ENCODE data around the gene PLP2.
"Not testable (repeated sequence)": the region's sequence is repeated elsewhere in the genome, so short reads cannot be mapped to it uniquely, and the experiment has no call there.

PLP2 gene

DNA sequence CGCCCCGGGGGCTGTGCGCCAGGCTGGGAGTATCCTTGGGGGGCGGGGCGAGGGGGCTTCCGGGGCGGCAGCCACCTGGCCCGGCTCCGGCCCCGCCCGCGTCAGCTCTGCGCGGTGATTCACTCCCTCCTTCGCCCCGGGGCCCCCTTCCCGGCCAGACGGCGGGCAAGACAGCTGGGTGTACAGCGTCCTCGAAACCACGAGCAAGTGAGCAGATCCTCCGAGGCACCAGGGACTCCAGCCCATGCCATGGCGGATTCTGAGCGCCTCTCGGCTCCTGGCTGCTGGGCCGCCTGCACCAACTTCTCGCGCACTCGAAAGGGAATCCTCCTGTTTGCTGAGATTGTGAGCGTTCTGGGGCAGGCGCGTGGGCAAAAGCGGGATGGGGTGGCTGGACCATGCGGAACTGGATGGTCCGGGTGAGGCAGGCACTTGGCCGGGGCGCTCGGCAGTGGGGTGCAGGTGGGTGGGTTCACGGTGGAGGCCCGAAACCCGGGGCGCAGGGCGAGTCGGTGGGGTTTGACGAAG lies at the start of gene PLP2:
Gene PLP2 (plus strand): TSS at position 147 of the 528 bp plus-strand sequence. CDS start 103 bp downstream, at position 250.
- DNase-seq = peak; percentile 30

- DNase-seq = no peak
Observed at GRCh38 chrX:49122499-49122898, 49.2 kb upstream of the PLP2 start.

GRCh38 chrX:49127742-49128258 lies 43.9 kb upstream of the PLP2 start:
- DNase-seq = not testable (repeated sequence)

- no peak for DNase-seq
Observed at GRCh38 chrX:49129427-49129826, 42.3 kb upstream of the PLP2 start.

DNA sequence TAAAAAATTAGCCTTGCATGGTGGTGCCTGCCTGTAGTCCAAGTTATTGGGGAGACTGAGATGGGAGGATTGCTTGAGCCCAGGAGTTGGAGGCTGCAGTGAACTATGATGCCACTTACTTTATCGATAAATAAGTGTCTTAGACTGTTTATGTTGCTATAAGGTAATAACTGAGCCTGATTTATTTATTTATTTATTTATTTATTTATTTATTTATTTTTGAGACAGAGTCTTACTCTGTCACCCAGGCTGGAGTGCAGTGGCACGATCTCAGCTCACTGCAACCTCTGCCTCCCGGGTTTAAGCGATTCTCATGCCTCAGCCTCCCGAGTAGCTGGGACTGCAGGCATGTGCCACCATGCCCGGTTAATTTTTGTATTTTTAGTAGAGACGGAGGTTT lies 39.4 kb upstream of the PLP2 start:
- not testable (repeated sequence) for DNase-seq

- no peak for DNase-seq
Observed at GRCh38 chrX:49133759-49134158, 37.9 kb upstream of the PLP2 start.

DNA sequence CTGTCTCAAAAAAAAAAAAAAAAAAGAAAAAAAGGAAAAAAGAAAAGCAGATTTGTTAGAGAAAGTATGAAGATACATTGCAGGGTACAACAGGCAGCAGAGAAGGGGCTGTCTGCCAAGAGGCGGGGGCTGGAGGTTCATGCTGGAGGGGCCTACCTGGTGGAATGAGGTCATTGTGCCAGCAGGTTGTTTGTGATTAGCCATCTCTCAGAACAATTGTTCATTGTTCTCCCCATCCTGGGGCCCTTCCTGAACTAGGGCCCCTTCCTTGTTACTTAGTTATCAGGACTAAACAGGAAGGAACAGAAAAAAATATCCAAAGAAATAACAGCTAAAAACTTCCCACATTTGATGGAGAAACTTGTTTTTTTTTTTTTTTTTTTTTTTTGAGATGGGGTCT lies 34.2 kb upstream of the PLP2 start:
- no peak for DNase-seq

GRCh38 chrX:49139713-49140112 lies 32.0 kb upstream of the PLP2 start:
- no peak for DNase-seq

DNA sequence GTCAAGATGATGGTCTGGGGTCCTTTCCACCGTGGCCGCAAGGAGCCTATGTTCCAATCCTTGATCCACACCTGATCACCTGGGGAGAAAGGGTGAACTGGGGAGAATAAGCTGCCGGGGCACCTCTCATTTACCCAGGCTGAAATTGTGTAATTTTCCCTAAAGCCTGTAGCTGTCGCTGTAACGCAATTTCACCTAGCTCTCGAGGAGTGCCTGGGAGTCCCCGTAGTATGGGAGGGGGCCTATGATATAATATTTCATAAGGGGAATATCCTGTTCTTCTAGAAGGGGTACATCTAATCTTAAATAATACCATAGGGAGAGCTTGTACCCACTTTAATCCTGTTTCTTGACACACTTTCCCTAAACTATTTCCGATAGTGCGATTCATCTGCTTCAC lies 29.4 kb upstream of the PLP2 start:
- DNase-seq = not testable (repeated sequence)

DNA sequence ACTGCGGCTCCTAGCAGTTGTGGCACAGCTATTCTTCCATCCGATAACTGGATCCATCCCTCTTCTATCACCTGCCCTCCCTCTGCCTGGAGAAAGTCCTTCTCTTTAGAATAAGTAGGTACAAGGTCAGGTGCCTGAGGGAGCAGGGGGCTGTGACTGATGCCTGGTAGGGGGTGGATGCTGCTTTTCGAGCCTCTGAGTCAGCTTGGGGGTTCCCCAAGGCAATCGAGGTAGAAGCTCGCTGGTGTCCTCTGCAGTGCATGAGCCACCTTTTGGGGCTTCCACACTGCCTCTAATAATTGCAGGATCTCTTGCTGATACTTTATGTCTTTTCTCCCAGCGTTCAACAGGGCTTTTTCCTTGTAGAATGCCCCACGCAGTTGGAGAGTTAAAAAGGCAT lies 28.5 kb upstream of the PLP2 start:
- not testable (repeated sequence) for DNase-seq

DNA sequence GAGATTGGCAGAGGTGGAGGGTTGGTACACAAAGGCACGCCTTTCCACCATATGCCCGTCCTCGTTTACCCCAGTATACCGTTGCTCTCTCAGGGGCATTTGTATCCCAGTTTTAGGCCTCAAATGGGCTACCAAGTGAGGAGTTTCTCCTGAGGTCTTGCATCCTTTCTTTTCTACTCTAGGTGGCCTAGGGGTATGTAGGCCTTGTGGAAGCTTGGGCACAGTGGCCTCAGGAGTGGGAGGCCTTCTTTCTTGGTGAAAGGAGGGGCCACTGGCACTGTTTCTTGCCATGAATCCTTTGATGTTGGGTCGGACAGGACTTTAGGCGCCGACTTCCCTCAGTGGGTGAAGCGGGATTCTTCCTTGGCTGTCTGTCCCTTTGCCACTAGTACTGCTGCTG lies 24.4 kb upstream of the PLP2 start:
- DNase-seq = no peak

DNA sequence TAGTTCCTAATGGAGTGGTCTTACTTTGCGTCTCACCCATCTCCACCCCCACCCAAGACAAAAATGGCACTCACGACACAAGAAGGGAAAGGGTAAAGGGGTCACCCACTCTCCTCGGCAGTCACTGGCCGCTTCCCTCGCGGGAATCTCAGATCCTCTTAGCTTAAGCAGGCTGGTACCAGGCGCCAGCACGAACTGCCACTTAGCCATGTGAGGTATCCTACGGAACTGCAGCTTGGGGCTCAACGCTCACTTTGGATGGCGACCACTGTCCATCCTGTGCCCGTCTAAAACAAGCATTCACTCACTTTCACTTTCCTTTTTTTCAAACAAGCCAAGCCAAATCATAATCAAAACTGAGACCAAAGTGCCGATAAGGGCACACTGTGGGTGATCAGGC lies 23.8 kb upstream of the PLP2 start:
- no peak for DNase-seq

DNA sequence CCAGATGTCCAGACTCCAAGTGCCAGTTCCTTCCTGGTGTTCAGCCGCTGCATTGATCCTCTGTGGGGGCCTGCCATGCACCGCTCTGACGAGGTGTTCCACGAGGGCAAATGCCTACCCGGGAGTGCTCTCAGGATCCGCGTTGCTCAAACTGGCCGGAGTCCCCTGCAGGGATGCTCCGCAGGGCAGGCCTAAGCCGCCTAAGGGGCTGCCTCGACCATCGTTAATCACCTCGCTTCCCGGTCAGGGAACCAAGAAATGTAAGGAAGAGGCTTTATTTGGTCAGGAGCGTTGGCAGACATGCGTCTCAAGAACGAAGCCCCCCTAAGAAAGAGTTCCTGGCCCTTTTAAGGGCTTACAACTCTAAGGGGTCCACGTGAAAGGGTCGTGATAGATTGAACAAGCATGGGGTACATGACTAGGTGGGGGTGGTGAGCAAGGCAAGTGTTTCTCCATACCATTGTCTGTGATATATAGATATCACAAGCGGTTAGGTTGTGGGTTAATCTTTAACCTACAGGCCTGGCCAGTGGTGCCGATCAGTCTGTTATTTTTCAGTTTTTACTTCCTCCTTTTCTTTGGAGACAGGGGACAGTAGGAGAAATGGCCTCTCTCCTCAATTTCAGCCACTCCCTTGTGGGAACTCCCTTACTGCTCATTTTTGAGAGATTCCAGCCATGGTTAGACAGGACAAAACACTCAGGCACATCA lies 23.2 kb upstream of the PLP2 start:
- DNase-seq = not testable (repeated sequence)

GRCh38 chrX:49149291-49149690 lies 22.4 kb upstream of the PLP2 start:
- not testable (repeated sequence) for DNase-seq

DNA sequence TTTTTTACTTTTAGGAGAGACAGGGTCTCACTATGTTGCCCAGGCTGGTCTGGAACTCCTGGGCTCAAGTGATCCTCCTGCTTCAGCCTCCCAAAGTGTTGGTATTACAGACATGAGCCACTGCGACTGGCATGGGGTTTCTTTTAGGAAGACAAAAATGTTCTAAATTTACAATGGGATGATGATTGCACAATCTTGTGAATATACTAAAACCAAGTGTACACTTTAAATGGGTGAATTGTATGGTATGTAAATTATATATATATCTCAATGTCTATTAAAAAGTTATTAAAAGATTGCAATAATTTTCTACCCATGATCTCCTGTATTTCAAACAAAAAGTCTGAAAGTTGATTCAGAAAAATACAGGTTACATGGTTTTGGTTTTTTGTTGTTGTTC lies 18.2 kb upstream of the PLP2 start:
- DNase-seq = no peak

- peak; percentile 87 for DNase-seq
Observed at GRCh38 chrX:49155243-49155899, 16.3 kb upstream of the PLP2 start.

DNA sequence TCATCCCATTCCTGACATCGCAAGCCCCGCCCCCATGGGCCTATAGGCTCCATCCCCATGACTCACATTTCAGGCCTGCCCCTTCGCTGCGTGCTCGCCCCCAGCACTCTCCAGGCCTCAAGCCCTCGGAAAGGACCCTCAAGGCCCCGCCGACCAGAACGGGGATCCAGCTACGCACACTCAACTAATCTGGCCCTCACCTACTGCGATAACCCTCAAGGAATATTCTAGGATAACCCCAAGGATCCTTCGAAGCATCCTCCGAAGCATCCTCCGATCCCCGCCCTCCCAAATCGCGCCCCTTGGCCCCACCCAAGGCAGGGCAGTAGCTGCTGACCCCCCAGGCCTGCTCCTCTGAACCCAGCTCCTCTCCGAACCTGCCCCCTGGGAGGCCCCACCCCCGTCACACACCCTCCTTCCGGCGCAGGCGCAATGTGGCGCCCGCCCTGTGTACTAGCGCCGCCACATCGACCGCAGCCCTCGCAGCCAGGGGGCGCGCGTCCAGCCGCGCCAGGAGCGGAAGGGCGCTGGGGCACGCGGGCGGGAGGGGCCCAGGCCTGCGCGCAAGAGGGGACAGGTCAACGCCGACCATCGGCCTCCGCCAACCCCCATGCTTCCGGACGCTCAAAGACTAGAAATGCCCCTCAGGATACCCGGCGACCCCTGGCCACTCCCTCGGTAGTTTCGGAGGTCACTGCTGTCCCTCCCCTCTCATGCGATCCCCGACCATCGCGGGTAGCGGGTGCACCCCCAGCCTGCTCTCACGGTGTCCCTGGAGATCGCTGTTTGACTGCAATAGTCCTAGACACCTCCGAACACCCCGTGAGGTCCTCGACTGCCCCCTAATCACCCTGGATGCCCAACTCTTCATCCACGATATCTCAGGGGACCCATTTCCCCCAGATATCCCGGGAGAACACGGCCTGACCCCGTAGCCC lies 15.5 kb upstream of the PLP2 start:
- peak; percentile 88 for DNase-seq

- no peak for DNase-seq
Observed at GRCh38 chrX:49157194-49157593, 14.5 kb upstream of the PLP2 start.

DNA sequence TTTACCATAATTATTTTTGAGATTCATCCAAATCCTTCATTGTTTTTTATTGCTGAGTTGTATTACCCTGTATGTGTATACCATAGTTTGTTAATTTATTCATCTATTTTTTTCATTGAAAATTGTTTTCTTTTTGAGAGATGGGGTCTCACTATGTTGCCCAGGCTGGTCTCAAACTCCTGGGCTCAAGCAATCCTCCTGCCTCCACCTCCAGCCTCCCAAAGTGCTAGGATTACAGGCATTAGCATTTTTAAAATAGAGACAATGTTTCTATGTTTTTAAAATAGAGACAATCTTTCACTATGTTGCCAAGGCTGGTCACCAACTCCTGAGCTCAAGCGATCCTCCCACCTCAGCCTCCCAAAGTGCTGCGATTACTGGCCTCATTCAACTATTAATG lies 10.8 kb upstream of the PLP2 start:
- DNase-seq = no peak

- no peak for DNase-seq
Observed at GRCh38 chrX:49161632-49162031, 10.1 kb upstream of the PLP2 start.

DNA sequence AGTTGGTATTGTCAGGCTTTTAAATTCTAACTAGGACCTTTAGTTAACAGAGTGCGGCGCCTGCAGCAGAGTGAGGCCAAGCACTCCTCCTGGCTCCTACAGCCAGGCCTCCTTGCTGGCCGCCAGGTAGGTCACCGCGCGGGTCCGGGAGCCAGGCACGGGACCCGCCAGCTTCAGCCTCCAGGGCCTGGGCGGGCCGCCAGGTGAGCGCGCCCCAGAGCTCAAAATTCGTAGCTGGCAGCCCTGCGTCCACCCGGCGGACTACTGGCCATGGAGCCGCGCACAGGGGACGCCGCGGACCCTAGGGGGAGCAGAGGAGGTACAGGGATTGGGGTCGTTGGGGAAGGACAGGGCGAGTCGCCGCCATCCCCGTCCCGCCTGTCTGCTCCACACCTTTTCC lies 9.1 kb upstream of the PLP2 start, which contains the start of gene MAGIX:
Gene MAGIX (plus strand): TSS at position 139 of the 400 bp plus-strand sequence. CDS start 132 bp downstream, at position 271.
- DNase-seq = no peak

DNA sequence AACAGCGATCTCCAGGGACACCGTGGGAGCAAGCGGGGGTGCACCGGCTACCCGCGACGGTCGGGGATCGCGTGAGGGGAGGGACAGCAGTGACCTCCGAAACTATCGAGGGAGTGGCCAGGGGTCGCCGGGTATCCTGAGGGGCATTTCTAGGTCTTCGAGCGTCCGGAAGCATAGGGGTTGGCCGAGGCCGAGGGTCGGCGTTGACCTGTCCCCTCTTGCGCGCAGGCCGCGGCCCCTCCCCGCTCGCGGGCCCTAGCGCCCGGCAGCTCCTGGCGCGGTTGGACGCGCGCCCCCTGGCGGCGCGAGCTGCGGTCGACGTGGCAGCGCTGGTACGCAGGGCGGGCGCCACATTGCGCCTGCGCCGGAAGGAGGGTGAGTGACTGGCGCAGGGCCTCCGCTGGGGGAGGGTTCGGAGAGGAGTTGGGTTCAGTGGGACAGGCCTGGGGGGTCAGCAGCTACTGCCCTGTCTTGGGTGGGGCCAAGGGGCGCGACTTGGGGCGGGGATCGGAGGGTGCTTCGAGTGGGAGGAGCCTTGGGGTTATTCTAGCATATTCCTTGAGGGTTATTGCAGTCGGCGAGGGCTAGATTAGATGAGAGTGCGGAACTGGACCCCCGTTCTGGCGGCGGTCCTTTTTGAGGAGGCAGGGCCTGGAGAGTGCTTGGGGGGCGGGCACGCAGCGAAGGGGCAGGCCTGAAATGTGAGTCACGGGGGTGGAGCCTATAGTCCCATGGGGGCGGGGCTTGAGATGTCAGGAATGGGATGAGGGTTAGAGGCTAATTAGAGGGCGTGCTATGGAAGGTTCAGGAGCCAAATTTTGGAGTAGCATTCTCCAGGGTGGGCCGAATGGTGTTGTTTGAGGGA lies 7.9 kb upstream of the PLP2 start:
- peak; percentile 83 for DNase-seq
